Mucosa of gallbladder (tissue), 1 donor: ENCODE results near the gene PTPN3. TPM values are rescaled to one million over a fixed set of nuclear protein-coding genes. Genes with fewer than 3 reads are reported as not detected.
A peak's percentile ranks its signal among the peaks of the same experiment; 100 is the strongest.

Experiments
- DNase-seq: peaks from one replicate; pipeline ENCODE4 v3.0.0-alpha.2; 2020; ENCODE audit warnings: low spot score
- total RNA-seq: library from RNA; stranded (reverse); gene quantifications from one replicate; pipeline ENCODE4 v1.2.1, GENCODE V29; 2021
- donor health status: DM: no; HTN: no; CAD: no.

PTPN3 gene
- total RNA-seq, 1 donor from 2014 or later = 16.2 TPM

DNA sequence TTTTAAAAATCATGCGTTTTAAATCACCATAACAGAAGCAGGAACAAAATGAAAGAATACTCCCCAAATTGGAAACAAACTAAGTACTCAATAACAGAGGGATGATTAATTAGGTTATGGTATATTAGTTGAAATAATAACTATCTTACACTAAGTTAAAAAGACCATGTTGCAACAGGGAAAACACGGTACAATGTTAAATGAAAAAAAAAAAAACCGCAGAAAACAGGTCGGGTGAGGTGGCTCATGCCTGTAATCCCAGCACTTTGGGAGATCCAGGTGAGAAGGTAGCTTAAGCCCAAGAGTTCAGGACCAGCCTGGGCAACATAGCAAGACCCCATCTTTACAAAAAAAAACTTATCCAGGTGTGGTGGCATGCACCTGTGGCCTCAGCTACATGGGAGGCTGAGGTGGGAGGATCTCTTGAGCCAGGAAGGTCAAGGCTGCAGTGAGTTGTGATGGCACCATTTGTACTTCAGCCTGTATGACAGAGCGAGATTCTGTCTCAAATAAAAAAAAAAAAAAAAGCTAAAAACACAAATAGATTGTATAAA, 2.4 kb upstream of the PTPN3 start:
- no peak for DNase-seq

DNA sequence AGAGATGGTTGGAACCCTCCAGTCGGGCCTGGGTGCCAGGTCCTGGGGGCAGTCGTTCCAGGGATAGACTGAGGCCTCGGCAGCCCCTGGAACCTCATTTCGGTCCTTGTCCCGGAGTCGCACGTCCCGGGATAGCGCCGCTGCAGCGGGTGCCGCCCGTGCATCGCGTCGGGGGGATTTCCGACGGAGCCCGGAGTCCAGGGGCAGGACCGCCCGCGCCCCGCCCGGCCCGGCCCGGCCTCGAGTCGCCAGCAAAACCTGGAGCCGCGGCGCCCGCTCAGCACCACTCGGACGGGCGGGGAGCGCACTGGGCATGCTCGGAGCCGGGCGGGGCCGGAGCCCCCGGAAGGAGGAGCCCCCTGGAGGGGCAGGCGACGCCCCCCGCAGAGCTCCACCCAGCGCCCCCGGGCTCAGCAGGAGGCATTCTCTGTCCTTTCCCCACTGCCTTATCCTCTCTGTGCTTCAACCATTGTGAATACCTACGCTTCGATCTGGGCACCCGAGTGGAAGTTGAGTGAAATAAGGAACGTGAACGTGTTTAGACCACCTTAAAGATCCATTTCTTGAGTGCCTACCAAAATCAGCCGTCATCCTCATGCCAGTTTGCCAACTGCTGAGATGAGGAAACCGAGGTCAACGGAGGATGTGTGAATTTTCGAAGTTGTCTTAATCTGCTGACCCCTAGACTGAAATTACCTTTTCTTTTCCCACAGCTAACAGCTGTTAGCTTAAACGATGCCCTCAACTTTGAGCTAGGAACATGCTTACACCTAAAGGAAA, 1.7 kb upstream of the PTPN3 start:
- DNase-seq = peak; percentile 34

DNA sequence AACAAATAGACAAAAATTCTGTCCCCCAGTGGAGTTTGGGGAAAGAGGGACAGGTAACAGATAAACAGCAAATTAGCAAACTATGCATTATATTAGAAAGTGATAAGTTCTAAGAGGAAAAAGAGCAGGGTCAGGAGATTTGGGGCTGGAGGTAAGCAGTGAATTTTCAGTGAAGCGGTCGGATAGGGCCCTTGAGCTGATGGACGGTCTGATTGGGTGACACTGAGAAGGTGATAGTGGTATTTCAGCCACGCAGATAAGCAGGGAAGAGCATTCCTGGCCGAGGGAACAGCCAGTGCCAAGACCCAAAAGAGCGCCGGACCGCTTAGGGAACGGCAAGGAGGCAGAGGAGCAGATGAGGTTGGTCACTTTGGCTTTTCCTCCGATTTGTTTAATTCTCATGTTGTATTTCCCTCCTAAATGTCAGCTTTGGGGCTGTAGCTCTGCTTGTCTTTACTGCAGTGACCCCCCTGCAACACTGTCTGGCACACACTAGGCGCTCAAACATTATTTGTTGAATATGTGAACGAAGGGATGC, 1.1 kb upstream of the PTPN3 start:
- no peak for DNase-seq

DNA sequence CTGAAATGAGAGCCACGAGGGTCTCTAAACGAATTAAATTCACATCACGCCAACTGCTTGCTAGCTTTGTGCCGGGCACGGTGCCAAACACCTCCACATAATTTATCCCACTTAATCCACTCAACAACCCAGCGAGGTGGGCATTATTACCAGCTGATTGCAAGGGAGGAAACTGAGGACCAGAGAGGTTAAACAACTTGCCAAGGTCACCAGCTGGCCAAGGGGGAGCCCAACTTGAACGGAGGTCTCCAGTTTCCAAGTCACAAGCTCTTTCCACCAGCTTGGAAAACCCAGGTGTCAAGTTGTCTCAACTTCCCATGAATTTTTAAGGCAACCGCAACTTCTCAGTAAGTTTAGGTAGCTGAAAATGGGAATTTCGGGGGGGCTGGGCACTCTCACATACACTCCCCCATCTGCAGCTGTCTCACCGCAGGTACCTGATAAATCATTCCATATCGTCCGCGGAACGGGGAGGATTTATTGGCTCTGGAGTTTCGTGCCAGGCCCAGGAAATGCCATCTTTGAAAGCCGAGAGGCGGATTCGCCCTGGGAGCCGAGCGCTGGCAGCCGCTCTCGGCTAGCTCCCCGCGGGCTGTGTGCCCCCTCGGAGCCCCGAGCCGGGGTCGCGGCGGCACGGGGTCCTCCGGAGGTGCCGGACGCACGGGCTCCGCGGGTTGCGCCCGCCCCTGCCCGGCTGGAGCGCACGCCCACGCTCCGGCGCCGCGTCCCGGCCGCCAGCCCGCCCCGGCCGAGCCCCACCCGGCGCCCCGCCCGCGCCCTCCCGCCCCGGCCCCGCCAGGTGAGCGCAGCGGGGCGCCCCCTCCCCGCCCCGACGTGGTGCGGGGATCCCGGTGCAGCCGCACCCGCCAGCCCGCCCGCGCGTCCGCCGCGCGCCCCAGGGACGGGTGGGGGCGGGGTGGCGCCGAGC, 617 bp downstream of the PTPN3 start:
- DNase-seq = no peak

DNA sequence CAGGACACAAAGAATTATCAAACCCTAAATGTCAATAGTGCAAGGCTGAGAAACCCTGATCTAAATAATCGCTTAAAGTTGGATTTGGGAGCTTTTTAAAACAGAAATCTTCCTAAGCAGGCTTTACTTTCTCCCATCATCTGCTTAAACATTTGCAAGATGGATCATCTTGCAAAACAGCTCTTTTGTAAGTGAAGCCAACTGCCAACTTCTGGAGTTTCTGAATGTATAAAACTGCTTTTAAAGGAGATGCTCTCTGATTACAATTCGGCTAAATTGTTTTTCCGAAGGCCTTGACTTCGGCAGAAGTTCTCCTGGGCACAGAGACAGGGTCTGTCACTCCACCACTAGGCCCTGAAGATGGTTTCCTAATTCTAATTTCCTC, 1.3 kb downstream of the PTPN3 start:
- no peak for DNase-seq

DNA sequence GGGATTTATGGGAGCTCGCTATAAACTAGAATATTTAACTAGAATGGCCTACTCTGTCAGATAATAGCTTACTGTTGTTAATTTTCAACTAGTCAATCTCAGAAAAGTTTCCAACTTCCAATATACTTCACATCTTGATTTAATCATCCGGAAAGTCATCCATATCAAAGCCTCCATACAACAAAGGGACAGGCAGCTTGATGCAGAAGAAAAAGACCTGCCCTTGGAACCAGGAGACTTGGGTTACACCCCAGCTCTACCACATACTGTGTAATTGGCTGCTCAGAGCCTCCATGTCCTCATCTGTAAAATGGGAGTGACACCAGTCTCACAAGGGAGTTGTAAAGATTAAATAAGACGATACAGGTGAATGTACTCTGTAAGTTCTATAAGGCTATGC, 1.9 kb downstream of the PTPN3 start:
- DNase-seq = no peak

DNA sequence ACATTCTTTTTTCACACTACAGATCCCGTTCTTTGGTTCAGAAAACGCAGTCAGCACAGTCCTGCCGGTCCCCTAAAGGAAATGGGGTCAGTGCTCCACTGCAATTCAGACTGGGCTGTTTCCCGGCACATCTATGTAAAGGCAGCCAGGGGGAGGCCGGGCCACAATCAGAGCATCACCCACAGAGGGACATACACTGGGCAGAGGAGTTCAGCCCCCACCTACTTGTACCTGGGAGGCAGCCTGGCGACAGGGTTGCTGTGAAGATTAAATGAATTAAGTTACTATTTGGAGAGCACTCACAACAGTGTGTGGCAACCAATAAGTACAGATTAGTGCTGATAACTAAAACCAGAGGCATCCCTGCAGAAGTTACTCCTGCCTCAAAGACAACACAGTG, 4.5 kb downstream of the PTPN3 start:
- no peak for DNase-seq

DNA sequence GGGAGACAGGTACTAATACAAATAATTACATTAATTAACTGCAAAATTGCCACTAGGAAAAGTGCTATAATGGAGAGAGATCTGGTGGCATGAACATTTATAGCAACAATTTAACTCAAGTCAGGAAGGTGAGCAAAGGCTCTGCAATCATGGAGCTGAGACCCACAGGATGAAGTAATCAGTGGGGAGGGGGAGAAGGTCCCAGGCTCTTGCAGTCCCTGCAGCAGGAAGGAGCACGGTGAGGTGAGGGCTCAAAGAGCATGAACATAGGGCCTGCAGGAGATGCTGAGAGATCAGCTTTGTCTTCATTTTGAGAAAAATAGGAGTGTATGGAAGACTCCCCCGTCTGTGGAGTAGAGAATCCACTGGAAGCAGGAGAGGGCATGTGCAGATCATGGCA, 6.5 kb downstream of the PTPN3 start:
- DNase-seq = no peak

DNA sequence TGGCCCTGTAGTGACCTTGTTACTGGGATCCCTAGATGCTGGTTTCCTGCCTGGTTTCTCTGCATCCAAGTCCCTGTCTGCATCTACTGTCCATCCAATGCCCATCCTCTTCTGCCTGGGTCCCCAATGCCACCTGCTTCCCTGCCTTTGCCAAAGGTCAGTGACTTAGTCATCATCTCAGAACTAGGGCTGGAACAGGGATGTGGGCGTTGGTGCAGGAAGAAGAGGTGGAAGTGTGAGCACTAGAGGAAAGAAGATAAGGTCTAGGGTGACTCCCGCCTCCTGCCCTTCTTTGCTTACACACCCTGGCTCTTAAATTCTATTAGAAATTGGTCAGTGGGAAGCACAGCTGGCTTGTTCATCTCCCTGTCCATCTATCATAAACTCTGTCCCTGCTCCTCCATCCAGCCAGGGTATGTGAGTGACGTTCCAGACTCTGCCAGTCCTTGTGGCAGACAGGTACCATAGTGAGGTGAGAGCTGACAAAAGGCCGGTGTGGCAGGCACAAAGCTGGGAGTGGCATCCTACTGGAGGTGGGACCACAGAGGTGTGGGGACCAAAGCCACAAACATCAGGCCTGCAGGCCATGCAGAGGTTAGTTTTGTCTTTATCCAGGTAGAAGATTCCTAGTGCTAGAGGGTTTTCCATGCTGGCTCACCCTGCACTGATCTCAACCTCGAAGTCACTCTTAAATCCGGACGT, 9.2 kb downstream of the PTPN3 start:
- no peak for DNase-seq

DNA sequence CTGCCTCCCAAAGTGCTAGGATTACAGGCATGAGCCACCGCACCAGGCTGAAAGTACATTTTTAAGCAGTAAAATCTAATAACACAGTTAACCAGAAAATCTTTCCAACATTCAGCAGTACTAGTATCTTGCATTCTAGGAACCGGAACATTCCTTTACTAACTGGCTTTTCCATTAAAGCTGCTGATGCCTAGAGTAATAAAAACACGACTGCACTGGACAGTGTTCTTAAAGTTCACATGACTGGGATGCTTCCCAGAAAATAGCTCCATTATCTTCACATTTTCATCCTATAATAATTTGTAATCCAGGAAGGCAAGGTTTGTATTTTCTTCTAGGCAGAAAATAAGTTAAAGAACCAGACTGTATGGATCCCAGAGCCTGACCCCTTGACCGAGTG, 9.8 kb downstream of the PTPN3 start:
- DNase-seq = no peak

DNA sequence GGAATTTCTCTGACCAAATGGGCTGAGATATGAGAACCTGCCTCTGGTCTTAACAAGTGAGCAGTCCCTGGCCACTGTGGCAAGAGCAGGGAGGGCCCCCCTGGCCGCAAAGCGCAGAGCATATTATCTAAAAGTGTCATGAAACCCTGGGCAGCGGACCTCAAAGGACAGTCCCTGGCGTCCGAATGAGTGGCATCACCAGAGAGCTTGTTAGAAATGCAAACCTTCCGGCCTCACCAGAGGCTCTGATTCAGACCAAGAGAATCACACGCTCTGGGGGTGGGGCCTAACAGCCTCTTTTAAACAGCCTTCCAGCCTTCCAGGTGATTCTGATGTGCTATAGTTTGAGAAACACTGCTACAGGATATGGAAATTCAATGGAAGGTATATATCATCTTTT, 10.9 kb downstream of the PTPN3 start:
- DNase-seq = no peak

DNA sequence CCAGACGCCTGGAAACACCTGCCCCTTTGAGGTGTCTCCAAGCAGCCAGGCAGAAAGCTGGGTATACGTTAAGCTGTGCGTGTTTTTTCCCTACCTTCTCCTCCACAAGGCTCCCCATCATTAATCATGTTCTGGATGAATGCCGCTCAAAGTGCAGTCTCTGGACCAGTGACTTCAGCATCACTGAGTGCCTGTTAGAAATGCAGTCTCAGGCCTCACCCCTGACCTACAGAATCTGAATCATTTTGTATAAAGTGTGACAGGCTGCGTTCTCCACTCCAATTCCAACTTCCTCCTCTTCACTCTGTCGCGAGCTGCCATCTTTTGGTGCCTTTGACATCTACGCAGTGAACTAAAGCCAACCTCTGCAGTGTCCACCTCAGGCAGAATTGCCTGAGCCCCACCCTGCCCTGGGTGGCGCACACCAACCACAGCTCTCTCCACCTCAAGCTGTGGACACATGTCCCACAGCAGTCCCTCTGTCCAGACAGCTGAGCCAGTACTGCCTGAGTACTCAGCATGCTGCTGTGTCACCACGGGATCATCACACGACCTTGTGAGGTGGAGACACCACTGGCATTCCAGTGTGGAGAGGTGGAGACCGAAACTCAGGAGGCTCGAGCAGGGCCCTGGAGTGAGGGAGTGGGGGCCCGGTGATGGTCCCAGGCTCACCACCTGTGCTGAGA, 14.2 kb downstream of the PTPN3 start:
- no peak for DNase-seq

DNA sequence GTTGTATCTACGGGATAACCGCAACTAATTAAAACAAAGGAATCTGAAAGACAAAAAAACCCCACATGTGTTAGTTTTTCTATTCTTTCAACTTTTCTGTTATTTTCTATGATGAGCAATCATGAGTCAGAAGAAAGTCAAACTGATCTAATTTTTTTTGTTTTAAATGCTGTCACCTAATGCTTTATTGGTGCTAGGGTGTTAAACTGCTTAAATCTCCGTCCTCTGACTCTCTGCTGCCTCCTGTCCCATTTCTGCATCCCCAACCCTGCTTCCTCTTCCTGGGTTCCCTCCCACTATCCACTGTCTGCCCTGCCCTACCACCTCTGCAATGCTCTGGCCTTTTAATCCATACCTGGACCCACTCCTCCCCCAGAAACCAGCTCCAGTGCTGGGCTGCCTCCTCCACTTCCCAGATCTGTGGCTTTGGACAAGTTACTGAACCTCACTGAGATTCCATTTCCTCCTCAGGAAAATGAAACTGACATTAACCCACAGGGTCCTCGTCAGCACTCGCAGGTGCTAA, 15.7 kb downstream of the PTPN3 start:
- no peak for DNase-seq

DNA sequence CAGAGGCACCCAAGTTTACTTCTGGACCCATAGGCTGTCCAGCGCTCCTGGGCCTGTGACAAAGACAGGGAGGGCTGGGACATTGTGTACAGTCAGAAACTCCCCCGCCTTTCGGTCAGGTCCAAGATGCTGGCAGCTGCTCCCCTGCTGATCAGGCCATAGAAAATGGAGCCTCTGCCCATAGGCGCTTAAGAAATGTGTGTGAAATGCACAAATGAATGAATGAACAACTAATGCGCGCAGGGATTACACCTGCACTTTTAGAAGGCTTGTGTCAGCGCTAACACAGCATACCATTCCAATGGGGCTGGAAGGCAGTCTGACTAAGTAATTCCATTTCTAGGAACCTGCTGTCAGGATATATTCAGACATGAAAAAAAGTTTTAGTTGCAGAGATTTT, 16.3 kb downstream of the PTPN3 start:
- DNase-seq = no peak

DNA sequence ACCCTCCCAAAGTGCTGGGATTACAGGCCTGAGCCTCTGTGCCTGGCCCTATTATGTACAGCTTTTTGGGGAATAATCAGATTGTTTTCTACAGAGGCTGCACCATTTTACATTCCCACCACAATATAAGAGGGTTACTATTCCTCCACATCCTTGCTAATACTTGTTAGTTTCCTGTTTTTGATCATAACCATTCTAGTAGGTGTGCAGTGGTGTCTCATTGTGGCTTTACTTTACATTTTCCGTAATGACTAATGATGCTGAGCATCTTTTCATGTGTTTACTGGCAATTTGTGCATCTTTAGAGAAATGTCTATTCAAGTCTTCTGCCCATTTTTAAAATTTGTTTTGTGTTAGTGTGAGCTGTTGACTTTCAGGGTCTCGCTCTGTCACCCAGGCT, 18.3 kb downstream of the PTPN3 start:
- DNase-seq = no peak

DNA sequence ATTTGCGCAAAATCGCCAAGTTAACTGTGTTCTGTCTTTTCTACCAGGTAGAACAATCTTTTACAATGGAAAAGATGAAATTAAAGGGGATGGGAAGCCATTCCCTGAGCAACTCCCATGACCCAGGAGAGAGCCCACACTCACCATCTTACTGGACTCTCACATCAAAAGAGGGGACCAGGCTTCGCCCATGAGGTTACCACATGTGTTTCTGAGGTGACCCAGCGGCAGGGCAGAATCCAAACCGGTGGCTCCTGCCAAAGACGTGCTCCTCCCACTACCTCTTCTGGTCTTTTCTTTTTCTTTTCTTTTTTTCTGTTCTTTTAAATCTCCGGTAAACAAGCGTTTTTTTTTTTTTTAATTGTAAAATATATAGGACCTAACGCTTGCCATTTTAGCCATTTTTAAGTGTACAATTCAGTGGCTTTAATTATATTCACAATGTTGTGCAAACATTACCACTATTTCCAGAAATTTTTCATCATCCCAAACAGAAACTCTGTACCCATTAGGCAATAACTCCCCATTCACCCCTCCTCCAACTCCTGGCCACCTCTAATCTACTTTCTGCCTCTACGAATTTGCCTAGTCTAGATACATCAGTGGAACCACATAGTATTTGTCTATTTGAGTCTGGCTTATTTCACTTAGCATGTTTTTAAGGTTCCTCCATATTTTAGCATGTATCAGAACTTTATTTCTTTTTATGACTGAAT, 19.3 kb downstream of the PTPN3 start:
- DNase-seq = no peak

DNA sequence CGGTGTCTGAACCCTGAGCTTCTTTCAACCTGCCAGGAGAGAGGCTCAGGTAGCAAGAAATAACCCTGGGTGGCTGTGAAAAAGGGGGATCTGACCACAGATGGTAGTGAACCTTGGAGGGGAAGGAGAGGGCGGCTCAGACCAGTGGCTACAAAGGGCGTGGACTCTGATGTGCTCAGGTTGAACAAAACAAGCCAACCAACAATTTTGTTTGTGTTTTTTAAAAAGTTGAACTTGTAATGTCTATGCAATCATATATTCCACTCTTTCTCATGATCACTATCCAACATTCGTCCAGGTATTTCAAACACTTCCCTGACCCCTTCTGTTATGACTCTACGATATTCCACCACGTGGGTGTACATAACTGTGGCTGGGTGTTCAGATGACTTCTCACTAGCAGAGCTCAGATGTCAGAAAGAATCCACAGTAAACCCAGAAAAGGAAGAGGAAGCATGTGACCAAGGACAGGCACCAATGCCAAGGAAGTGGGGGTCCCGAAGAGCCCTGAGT, 20.0 kb downstream of the PTPN3 start:
- DNase-seq = no peak

DNA sequence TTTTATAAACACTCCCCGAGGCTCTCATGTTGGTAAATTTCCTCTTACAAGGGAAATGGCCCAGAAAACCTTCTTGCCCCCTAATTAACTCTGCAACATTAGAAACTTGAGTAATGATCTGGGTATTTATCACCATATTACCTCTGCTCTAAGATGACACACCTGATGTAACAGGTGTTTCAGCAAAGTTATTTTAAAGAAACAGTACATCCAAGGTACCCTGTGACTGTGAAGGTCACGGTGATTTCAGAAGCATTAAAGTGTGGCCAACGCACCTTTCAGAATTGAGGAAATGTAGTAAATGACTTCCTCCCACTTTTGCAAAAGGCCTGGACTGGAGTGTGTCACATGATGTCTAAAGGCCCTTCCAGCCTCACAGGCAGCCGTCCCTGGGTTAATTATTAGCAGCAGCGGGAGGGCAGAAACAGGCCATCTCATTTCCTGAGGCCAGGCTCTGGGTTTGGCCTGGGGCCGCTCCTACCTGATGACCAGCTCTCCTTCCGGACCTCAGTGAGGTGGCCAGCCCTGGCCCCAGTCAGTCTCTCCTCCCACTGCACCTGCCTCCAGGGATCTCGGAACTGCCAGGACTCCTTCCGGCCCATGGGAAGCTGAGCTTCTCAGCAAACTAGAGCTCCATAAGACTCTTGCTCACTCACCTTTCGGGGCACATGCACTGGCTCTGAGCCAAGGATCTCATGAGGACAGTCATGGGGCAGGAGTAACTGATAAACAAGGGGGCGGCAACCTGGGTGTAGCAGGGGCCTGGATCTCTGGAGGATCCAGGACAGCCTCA, 20.7 kb downstream of the PTPN3 start:
- DNase-seq = peak; percentile 92

DNA sequence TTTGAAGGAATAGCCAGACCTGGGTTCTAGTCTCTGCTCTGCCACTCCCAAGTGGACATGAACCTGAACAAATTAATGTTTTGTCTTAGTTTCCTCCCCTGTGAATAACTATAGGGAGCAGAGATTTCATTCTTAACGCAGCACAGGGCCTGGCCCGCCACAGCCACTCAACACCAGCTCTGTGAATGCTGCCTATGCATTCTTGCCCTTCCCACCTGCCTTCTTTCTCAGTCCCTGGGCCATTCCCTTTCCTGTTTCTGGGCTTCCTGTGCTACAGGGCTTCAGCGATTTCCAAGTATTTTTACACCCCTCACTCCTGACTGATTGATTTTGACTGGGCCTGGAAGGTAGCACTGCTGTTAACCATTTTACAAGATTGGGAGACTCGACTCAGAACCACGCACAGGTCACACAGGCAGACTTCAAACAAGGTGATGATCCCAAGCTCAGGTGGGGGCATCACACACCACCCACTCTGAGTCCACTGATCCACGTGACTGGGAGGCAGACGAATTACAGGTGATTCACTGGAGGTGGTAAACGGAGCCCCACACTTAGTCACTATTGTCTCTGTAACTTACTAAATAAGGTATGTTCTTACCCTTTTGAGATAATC, 21.4 kb downstream of the PTPN3 start:
- DNase-seq = no peak
